GM12878 (cell line): ENCODE results near the gene ST7. TPM values are rescaled to one million over a fixed set of nuclear protein-coding genes. Genes with fewer than 3 reads are reported as not detected.

Experiments
- ATAC-seq: fragments of 200-7000 bp; cut with Tn5 transposase; 3 replicates; pipeline ENCODE4 v1.9.1; 2020; ENCODE audit warnings: mild to moderate bottlenecking, moderate library complexity
- BruUV-seq: library from RNA; stranded (reverse); fragments of 400-500 nt; replicated peaks from 2 replicates; lab custom pipeline; 2021; lab: Mats Ljungman, UMichigan
- CTCF ChIA-PET: fragments of 300-600 bp; sonication (Branson Sonifier 250); formaldehyde crosslinking; extraction: SDS; loops from one replicate; lab custom pipeline; 2021; ENCODE audit warnings: inconsistent platforms; lab: Yijun Ruan, JAX
- POLR2A ChIA-PET: fragments of 350-600 bp; formaldehyde crosslinking; extraction: SDS; loops from one replicate; lab custom pipeline; 2021; ENCODE audit warnings: inconsistent platforms; lab: Charles Lee
- RAD21 ChIA-PET: fragments of 300-600 bp; sonication (Branson Sonifier 250); formaldehyde crosslinking; loops from one replicate; lab custom pipeline; 2023; ENCODE audit warnings: antibody characterized with exemption; ENCODE audit not compliant: unreplicated experiment; lab: Charles Lee
- SMC1A ChIA-PET: fragments of 300-600 bp; sonication (Branson Sonifier 250); formaldehyde crosslinking; loops from one replicate; lab custom pipeline; 2023; ENCODE audit not compliant: unreplicated experiment, uncharacterized antibody; lab: Charles Lee
- DNase-seq: peaks from one replicate; pipeline ENCODE4 v3.0.0-alpha.2; 2011; ENCODE audit warnings: low read depth, low spot score
- FAIRE-seq: peaks from 3 replicates; lab custom pipeline; 2011; peaks lifted over from hg19 to GRCh38; lab: Jason Lieb, UNC
- H2AFZ ChIP-seq: 2 replicates; pipeline ENCODE4 v1.6.0; 2011; ENCODE audit warnings: low read depth, low read length, control low read depth; ENCODE audit not compliant: control insufficient read depth
- H3K27ac ChIP-seq: 2 replicates; pipeline ENCODE4 v1.5.1; 2011; ENCODE audit warnings: control low read depth; ENCODE audit not compliant: control insufficient read depth, insufficient read depth
- H3K27me3 ChIP-seq, 2 experiments: replicated peaks in 1 of 2; 2 replicates each; pipeline versions ENCODE4 v1.6.0 to v1.6.1; 2011; ENCODE audit warnings: low read length in 1 of 2; ENCODE audit not compliant: control insufficient read depth in 2 of 2, insufficient read depth in 2 of 2
- H3K36me3 ChIP-seq, 2 experiments: 2 replicates each; pipeline ENCODE4 v1.5.1; 2011; ENCODE audit warnings: low read length in 1 of 2; ENCODE audit not compliant: control insufficient read depth in 2 of 2, insufficient read depth in 2 of 2
- H3K4me1 ChIP-seq: 2 replicates; pipeline ENCODE4 v1.6.1; 2011; ENCODE audit warnings: mild to moderate bottlenecking, low read length, moderate library complexity, mixed read lengths; ENCODE audit not compliant: control insufficient read depth, insufficient read depth
- H3K4me2 ChIP-seq: 2 replicates; pipeline ENCODE4 v1.6.0; 2011; ENCODE audit warnings: control low read depth; ENCODE audit not compliant: control insufficient read depth, insufficient read depth
- H3K4me3 ChIP-seq: fragments of 200-600 bp; sonication (generic); 2 replicates; pipeline ENCODE4 v1.5.1; 2016
- H3K79me2 ChIP-seq: 2 replicates; pipeline ENCODE4 v1.6.0; 2011; ENCODE audit warnings: low read length; ENCODE audit not compliant: control insufficient read depth, insufficient read depth
- H3K9ac ChIP-seq: 2 replicates; pipeline ENCODE4 v1.8.0; 2011; ENCODE audit warnings: low read length, control low read depth, mixed read lengths; ENCODE audit not compliant: control insufficient read depth, insufficient read depth
- H3K9me3 ChIP-seq: replicated peaks from 3 replicates; pipeline ENCODE4 v1.5.1; 2011; ENCODE audit warnings: mild to moderate bottlenecking, low read length; ENCODE audit not compliant: control insufficient read depth, insufficient read depth
- H4K20me1 ChIP-seq: 2 replicates; pipeline ENCODE4 v1.6.0; 2011; ENCODE audit not compliant: control insufficient read depth, insufficient read depth
- BMI1 ChIP-seq: fragments of 450-650 bp; IDR thresholded peaks from 2 replicates; pipeline ENCODE4 v1.6.1; 2016; ENCODE audit warnings: mild to moderate bottlenecking, moderate library complexity, borderline replicate concordance
- CBX3 ChIP-seq: fragments of 200-600 bp; sonication (generic); IDR thresholded peaks from 2 replicates; pipeline ENCODE4 v1.6.1; 2016; ENCODE audit warnings: low read depth, borderline replicate concordance
- HDAC6 ChIP-seq: fragments of 200-600 bp; sonication (generic); IDR thresholded peaks from one replicate; pipeline ENCODE4 v1.8.0; 2017; ENCODE audit warnings: antibody characterized with exemption; ENCODE audit not compliant: unreplicated experiment
- SMAD1 ChIP-seq: fragments of 450-650 bp; IDR thresholded peaks from 2 replicates; pipeline ENCODE4 v1.6.1; 2018; ENCODE audit warnings: mild to moderate bottlenecking, low read depth; ENCODE audit not compliant: partially characterized antibody
- TCF12 ChIP-seq: IDR thresholded peaks from 2 replicates; pipeline ENCODE4 v1.6.1; 2011; ENCODE audit warnings: low read depth, mild to moderate bottlenecking, low read length
- ZBED1 ChIP-seq: IDR thresholded peaks from 2 replicates; pipeline ENCODE4 v1.6.1; 2016; ENCODE audit warnings: borderline replicate concordance
- ZNF622 ChIP-seq: fragments of 450-650 bp; IDR thresholded peaks from 2 replicates; pipeline ENCODE4 v1.6.1; 2017; ENCODE audit warnings: mild to moderate bottlenecking, inconsistent platforms
- WGBS: methylation state at CpG from one replicate; pipeline ENCODE4 v1.1.6; 2016; ENCODE audit warnings: low lambda C conversion rate; ENCODE audit not compliant: insufficient replicate concordance, insufficient coverage; ENCODE audit errors: missing lambda C conversion rate; 5-methylcytosine and 5-hydroxymethylcytosine counted together
- in situ Hi-C: fragments of 300-500 bp; cut with MboI; formaldehyde crosslinking; loops from 9 replicates; pipeline ENCODE4 v1.14.3; 2018; ENCODE audit warnings: mixed read lengths
- intact Hi-C: fragments of 100-400 bp; cut with micrococcal nuclease; formaldehyde crosslinking; loops from one replicate; pipeline ENCODE4 v1.14.2; 2022; ENCODE audit not compliant: unreplicated experiment
- polyA plus RNA-seq, 11 experiments: library from polyadenylated mRNA; depleted of rRNA in 4 of 11; unstranded in 6 of 11; stranded (reverse) in 5 of 11; fragments of >200 nt; fragmentation: Nextera tagmentation in 4 of 11; fragmentation: Illumina TruSeq in 1 of 11; extraction: Ambion mirVana in 4 of 11; extraction: Trizol in 1 of 11; gene quantifications; 1 replicate in 1 of 11; 2 replicates in 10 of 11; pipeline versions ENCODE4 v1.2.1 to v1.2.3, GENCODE V29; 2011 to 2016; ENCODE audit warnings: inconsistent platforms in 2 of 11, missing spikeins in 2 of 11, low read depth in 1 of 11
- total RNA-seq, 4 experiments: library from RNA; depleted of rRNA in 3 of 4; stranded (reverse); fragments of >200 nt in 3 of 4; fragmentation: Illumina TruSeq in 1 of 4; extraction: Trizol in 1 of 4; gene quantifications; 2 replicates each; pipeline versions ENCODE4 v1.2.1 to v1.2.3, GENCODE V29; 2013 to 2021
- TF ChIP-seq, protein P1 (sequence below): fragments of 450-650 bp; IDR thresholded peaks from 2 replicates; pipeline ENCODE4 v1.6.1; 2017; ENCODE audit warnings: mild to moderate bottlenecking, moderate library complexity
- TF ChIP-seq, protein P2 (sequence below): IDR thresholded peaks from 2 replicates; pipeline ENCODE4 v1.6.1; 2011; ENCODE audit warnings: low read depth, mild to moderate bottlenecking, low read length, moderate library complexity, borderline replicate concordance; ENCODE audit errors: extremely low read depth
- TF ChIP-seq, protein P3 (sequence below): fragments of 450-650 bp; IDR thresholded peaks from 2 replicates; pipeline ENCODE4 v1.6.1; 2018; ENCODE audit warnings: mild to moderate bottlenecking, low read depth, moderate library complexity; ENCODE audit not compliant: partially characterized antibody
- TF ChIP-seq, protein P4 (sequence below), 3 experiments: IDR thresholded peaks in 2 of 3; conservative IDR thresholded peaks in 1 of 3; 2 replicates each; pipeline ENCODE4 v1.5.1; 2011; ENCODE audit warnings: low read depth in 3 of 3, low read length in 3 of 3, mild to moderate bottlenecking in 3 of 3, control low read depth in 2 of 3, moderate library complexity in 2 of 3, inconsistent platforms in 1 of 3, mixed read lengths in 1 of 3; ENCODE audit not compliant: control insufficient read depth in 2 of 3, insufficient read depth in 1 of 3; ENCODE audit errors: extremely low read depth in 1 of 3

The ST7 gene
- total and polyA plus RNA-seq, 10 of the 15 experiments (the other 5 are each of a cell fraction or from before 2014, with no cell fraction given), result 27.7 to 76.4 (median 53.6) TPM

DNA sequence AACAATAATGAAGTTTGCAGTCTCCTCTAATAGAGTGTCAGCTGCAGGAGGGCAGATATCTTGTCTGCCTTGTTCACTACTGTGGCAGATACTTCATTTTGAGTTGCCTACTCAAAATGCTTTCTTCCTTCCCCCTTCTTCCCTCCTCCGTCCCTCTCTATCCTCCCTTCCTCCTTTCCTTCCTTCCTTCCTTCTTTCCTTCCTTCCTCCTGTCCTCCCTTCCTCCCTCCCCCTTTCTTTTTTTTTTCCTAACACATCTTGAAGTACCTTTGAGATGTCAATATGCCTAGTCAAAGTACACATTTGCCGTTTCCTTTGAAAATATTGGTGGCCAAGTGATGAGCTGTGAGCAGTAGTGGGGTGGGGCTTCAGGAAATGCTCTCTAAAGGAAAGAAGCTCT, 18.7 kb upstream of the ST7 start:
- Histone ChIP-seq H3K27ac (no peak overlapping the region), H3K79me2 (no peaks in the 10 kb centered on the region), H2AFZ (no peak overlapping the region), H3K9ac (no peak overlapping the region), H3K4me1 (peaks cover 5% of the 10 kb centered on the region), H3K4me3 (no peak overlapping the region), H3K36me3 (no peaks in the 10 kb centered on the region), H3K4me2 (no peak overlapping the region), H3K27me3 (no peaks in the 10 kb centered on the region), H3K9me3 (no peaks in the 10 kb centered on the region), H4K20me1 (no peaks in the 10 kb centered on the region)
- SMC1A ChIA-PET, result interaction anchor here (0.7 to 15.1 kb wide), 4 partner anchors 33 to 187 kb away, joined by 3 to 262 read pairs (median 8); no protein-coding TSS in a partner anchor
- DNase-seq (no peak), FAIRE-seq (no peak)
- WGBS, result 50% methylated on average over 2 of the region's 2 CpGs
- in situ Hi-C loops, result no loop called here
- RAD21 ChIA-PET, result interaction anchor here (0.7 to 5.7 kb wide), 4 partner anchors 22 to 1261 kb away, joined by 3 to 52 read pairs (median 4); no protein-coding TSS in a partner anchor
- POLR2A ChIA-PET, result no interaction called here
- CTCF ChIA-PET, result interaction anchor here (1.4 to 13.3 kb wide), 4 partner anchors 9 to 187 kb away, joined by 5 to 324 read pairs (median 64); no protein-coding TSS in a partner anchor
- no TSS peak for BruUV-seq
- TF ChIP-seq BMI1 (no peak), TCF12 (no peak), ZBED1 (no peak), ZNF622 (no peak), SMAD1 (no peak), HDAC6 (no peak), CBX3 (no peak)
- TF ChIP-seq, protein P1, sequence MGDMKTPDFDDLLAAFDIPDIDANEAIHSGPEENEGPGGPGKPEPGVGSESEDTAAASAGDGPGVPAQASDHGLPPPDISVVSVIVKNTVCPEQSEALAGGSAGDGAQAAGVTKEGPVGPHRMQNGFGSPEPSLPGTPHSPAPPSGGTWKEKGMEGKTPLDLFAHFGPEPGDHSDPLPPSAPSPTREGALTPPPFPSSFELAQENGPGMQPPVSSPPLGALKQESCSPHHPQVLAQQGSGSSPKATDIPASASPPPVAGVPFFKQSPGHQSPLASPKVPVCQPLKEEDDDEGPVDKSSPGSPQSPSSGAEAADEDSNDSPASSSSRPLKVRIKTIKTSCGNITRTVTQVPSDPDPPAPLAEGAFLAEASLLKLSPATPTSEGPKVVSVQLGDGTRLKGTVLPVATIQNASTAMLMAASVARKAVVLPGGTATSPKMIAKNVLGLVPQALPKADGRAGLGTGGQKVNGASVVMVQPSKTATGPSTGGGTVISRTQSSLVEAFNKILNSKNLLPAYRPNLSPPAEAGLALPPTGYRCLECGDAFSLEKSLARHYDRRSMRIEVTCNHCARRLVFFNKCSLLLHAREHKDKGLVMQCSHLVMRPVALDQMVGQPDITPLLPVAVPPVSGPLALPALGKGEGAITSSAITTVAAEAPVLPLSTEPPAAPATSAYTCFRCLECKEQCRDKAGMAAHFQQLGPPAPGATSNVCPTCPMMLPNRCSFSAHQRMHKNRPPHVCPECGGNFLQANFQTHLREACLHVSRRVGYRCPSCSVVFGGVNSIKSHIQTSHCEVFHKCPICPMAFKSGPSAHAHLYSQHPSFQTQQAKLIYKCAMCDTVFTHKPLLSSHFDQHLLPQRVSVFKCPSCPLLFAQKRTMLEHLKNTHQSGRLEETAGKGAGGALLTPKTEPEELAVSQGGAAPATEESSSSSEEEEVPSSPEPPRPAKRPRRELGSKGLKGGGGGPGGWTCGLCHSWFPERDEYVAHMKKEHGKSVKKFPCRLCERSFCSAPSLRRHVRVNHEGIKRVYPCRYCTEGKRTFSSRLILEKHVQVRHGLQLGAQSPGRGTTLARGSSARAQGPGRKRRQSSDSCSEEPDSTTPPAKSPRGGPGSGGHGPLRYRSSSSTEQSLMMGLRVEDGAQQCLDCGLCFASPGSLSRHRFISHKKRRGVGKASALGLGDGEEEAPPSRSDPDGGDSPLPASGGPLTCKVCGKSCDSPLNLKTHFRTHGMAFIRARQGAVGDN, result no peak
- TF ChIP-seq, protein P2, sequence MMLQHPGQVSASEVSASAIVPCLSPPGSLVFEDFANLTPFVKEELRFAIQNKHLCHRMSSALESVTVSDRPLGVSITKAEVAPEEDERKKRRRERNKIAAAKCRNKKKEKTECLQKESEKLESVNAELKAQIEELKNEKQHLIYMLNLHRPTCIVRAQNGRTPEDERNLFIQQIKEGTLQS, result no peak
- TF ChIP-seq, protein P3, sequence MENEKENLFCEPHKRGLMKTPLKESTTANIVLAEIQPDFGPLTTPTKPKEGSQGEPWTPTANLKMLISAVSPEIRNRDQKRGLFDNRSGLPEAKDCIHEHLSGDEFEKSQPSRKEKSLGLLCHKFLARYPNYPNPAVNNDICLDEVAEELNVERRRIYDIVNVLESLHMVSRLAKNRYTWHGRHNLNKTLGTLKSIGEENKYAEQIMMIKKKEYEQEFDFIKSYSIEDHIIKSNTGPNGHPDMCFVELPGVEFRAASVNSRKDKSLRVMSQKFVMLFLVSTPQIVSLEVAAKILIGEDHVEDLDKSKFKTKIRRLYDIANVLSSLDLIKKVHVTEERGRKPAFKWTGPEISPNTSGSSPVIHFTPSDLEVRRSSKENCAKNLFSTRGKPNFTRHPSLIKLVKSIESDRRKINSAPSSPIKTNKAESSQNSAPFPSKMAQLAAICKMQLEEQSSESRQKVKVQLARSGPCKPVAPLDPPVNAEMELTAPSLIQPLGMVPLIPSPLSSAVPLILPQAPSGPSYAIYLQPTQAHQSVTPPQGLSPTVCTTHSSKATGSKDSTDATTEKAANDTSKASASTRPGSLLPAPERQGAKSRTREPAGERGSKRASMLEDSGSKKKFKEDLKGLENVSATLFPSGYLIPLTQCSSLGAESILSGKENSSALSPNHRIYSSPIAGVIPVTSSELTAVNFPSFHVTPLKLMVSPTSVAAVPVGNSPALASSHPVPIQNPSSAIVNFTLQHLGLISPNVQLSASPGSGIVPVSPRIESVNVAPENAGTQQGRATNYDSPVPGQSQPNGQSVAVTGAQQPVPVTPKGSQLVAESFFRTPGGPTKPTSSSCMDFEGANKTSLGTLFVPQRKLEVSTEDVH, result no peak
- TF ChIP-seq, protein P4, sequence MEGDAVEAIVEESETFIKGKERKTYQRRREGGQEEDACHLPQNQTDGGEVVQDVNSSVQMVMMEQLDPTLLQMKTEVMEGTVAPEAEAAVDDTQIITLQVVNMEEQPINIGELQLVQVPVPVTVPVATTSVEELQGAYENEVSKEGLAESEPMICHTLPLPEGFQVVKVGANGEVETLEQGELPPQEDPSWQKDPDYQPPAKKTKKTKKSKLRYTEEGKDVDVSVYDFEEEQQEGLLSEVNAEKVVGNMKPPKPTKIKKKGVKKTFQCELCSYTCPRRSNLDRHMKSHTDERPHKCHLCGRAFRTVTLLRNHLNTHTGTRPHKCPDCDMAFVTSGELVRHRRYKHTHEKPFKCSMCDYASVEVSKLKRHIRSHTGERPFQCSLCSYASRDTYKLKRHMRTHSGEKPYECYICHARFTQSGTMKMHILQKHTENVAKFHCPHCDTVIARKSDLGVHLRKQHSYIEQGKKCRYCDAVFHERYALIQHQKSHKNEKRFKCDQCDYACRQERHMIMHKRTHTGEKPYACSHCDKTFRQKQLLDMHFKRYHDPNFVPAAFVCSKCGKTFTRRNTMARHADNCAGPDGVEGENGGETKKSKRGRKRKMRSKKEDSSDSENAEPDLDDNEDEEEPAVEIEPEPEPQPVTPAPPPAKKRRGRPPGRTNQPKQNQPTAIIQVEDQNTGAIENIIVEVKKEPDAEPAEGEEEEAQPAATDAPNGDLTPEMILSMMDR (IDR thresholded peaks at IDR 0.05 in 2 of 3, conservative IDR thresholded peaks at IDR 0.05 in 1 of 3; ENCODE audit: control insufficient read depth in 2 of 3, extremely low read depth in 1 of 3, insufficient read depth in 1 of 3, low read depth in 3 of 3, low read length in 3 of 3), result no peak
- TF ChIP-seq, all 136 proteins: peak for 0
- ATAC-seq, result no peak
- intact Hi-C loops, result loop anchor here (5.0 kb wide), 1 partner anchor 453 kb away; no protein-coding TSS in a partner anchor
